Stimulated activated CD4-positive, alpha-beta T cell treated with anti-CD3 and anti-CD28 coated beads, Interleukin-12 subunit alpha, Interleukin-12 subunit beta, amount 100 ng/mL, for 24 hours (primary cell): Measurements from ENCODE around the gene CDK9.
"Not testable (repeated sequence)": the region's sequence is repeated elsewhere in the genome, so short reads cannot be mapped to it uniquely, and the experiment has no call there.

ENCODE experiments used
- DNase-seq, 2 experiments: peaks; one replicate each; pipeline ENCODE4 v3.0.0-alpha.2; 2020; ENCODE audit warnings: low read depth in 2 of 2

CDK9 gene

GRCh38 chr9:127825319-127826051 lies 39.7 kb downstream of the CDK9 start:
- no peak for DNase-seq

- DNase-seq = no peak
Measured at GRCh38 chr9:127826253-127826913, 40.5 kb downstream of the CDK9 start.

DNA sequence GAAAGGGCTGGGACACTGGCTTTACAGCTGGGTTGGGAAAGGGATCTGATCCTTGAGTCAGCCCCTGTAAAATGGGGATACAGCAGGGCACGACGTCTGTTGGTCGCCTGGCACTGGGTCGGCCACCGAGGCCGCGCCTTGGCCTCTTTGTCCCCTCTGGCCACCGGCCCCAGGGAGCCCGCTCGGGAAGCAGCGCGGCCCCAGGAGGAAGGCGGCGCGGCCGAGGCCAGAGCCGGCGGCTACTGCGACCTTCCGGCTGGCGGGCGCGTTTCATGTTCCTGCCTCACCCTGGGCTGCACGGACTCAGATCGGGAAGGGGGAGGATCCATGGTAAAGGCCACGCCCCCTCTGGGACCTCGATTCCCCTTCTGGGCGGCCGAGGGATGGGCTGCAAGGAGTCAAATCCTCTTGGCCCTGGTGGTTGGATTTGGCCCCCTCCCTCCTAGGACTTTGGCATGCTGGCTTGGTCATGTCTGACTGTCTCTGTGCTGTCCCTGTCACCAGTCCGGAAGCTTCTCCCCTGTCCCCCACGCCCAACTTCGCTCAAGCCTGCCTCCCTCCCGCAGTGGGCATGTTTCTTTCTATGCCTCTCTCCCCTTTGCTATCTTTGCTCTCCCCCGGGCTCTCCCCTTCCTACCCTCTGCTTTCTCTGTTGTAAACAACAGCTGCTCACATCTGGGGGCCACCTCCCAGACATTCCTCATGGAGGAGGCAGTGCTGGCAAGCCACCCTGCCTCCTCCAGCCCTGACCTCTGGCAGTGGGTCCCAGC lies 42.6 kb downstream of the CDK9 start:
- no peak for DNase-seq

- no peak for DNase-seq
Measured at GRCh38 chr9:127829205-127829906, 43.5 kb downstream of the CDK9 start.

GRCh38 chr9:127832248-127832647 lies 46.4 kb downstream of the CDK9 start:
- DNase-seq = no peak

DNA sequence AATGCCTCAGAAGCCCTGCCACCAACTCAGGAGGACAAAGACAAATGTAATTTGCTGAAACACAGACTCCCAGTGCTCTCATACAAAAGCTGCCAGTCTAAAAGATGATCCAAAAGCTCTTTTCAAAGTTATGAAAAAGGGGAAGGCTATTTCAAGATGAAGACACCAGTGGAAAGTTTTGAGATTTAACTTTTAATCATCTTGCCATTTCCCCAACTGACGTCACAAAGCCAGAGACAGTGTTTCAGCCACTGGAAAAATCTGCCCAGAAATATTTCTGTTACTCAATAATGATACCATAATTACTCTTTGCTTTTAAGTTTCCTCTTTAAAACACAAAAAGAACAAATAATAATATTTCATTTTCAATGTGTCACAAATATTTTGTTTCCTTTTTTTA lies 47.7 kb downstream of the CDK9 start:
- DNase-seq = no peak

- DNase-seq = no peak
Measured at GRCh38 chr9:127835991-127836516, 50.2 kb downstream of the CDK9 start.

DNA sequence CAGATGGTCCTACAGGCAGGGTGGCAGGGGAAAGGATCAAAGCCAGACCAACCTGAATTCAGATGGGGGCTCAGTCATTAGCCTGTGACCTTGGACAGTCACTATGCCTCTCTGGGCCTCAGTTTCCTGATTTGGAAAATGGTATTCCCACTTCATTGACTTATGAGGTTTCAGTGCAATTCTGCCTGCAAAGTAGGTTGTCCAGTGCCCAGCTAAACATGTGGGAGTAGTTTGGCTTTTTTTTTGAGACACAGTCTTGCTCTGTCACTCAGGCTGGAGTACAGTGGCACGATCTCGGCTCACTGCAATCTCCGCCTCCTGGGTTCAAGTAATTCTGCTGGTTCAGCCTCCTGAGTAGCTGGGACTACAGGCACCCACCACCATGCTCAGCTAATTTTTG lies 50.7 kb downstream of the CDK9 start:
- not testable (repeated sequence) for DNase-seq

DNA sequence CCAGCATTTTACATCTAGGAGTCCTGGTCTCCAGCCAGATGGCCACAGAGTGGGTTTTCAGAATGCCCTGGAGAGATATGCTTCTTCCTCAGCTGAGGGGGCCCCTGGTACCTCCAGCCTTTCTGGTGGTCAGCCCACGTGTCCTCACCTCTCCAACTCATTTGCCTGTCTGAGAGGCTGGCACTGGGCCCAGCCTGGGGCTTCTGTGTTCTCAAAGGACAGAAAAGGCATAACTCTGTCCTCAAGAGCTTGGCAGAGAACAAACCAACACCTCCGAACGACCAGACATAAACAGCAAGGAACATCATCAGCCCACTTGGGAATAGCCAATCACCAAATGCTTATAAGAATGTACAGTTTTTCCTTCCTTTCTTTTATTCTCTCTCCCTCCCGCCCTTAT lies 51.5 kb downstream of the CDK9 start:
- no peak for DNase-seq

- no peak for DNase-seq
Measured at GRCh38 chr9:127838375-127839078, 52.7 kb downstream of the CDK9 start.
